Testis (tissue), 2 donors: ENCODE measurements around the gene APPBP2.

Source experiments
- POLR2A ChIP-seq: fragments of 450-650 bp; IDR thresholded peaks from one replicate; pipeline ENCODE4 v1.6.1; 2017; ENCODE audit warnings: antibody characterized with exemption, mild to moderate bottlenecking, moderate library complexity
- TF ChIP-seq, protein P1 (sequence below), 3 experiments: fragments of 450-650 bp in 2 of 3; fragments of 200-600 bp in 1 of 3; sonication (generic) in 1 of 3; IDR thresholded peaks; one replicate each; pipeline ENCODE4 v1.5.1; 2016 to 2019; ENCODE audit warnings: antibody characterized with exemption in 3 of 3, mild to moderate bottlenecking in 2 of 3, moderate library complexity in 1 of 3

DNA sequence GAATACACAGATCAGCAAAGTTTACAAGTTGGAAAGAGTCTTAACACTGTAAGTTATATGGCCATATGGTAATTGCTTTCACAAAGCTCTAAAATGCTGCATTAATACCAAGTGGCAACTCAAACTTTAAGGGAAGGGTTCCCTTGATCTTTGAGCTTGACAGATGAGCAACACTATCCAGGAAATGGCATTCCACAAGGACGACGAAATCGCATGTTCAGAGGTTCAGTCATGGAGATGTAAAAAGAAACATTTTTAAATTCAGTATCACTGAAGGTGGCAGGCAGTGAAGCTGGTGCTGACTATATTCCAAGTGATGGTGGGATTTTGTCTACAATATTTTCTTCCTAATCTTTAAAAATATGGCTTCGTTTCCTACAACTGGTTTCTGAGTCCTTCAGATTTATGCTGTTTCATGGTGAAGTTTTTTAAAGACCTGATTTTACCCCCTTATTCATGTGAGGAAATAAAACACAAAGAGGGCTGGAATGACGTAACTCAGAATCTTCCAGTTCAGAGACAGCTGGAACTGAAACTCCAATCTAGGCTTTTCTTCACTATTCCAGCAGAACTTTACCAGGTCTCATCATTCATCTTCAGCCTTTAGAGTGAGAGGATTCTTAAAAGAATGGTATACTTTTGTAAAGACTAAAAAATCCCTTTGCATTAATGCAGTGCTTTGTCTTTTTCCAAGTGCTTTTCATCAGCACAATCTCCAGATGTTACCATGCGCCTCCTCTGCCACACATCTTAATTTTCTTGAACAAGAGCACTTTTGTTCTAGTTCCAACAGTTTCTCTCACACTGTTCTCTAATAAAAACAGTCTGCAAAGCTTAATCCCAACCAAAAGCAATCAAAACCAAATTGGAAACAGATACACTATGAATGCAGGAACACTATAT is 83.5 kb downstream of the APPBP2 start:
- TF ChIP-seq, protein P1, sequence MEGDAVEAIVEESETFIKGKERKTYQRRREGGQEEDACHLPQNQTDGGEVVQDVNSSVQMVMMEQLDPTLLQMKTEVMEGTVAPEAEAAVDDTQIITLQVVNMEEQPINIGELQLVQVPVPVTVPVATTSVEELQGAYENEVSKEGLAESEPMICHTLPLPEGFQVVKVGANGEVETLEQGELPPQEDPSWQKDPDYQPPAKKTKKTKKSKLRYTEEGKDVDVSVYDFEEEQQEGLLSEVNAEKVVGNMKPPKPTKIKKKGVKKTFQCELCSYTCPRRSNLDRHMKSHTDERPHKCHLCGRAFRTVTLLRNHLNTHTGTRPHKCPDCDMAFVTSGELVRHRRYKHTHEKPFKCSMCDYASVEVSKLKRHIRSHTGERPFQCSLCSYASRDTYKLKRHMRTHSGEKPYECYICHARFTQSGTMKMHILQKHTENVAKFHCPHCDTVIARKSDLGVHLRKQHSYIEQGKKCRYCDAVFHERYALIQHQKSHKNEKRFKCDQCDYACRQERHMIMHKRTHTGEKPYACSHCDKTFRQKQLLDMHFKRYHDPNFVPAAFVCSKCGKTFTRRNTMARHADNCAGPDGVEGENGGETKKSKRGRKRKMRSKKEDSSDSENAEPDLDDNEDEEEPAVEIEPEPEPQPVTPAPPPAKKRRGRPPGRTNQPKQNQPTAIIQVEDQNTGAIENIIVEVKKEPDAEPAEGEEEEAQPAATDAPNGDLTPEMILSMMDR (IDR thresholded peaks at IDR 0.05), result no peak
- no peak for TF ChIP-seq POLR2A
